HCT116 (cell line): ENCODE measurements around the gene NDUFB8.

ENCODE experiments used
- EGR1 ChIP-seq: IDR thresholded peaks from 2 replicates; pipeline ENCODE4 v1.6.1; 2012; ENCODE audit warnings: low read depth
- EZH2 ChIP-seq: fragments of 200-600 bp; sonication (generic); IDR thresholded peaks from 2 replicates; pipeline ENCODE4 v1.6.1; 2017; ENCODE audit warnings: antibody characterized with exemption, mixed run types
- EZH2phosphoT487 ChIP-seq: fragments of 200-600 bp; IDR thresholded peaks from 2 replicates; pipeline ENCODE4 v1.6.1; 2018; ENCODE audit warnings: antibody characterized with exemption, borderline replicate concordance
- POLR2A ChIP-seq: IDR thresholded peaks from 2 replicates; pipeline ENCODE4 v1.7.0; 2011; ENCODE audit warnings: borderline replicate concordance; ENCODE audit not compliant: insufficient read depth, insufficient read length; ENCODE audit errors: extremely low read depth
- POLR2AphosphoS5 ChIP-seq: IDR thresholded peaks from 2 replicates; pipeline ENCODE4 v1.6.1; 2011; ENCODE audit warnings: mild to moderate bottlenecking, low read depth, low read length, moderate library complexity
- RAD21 ChIP-seq: IDR thresholded peaks from 2 replicates; pipeline ENCODE4 v1.6.1; 2012; ENCODE audit warnings: low read depth, mild to moderate bottlenecking
- SP1 ChIP-seq: IDR thresholded peaks from 2 replicates; pipeline ENCODE4 v1.6.1; 2012; ENCODE audit warnings: low read depth
- SRF ChIP-seq: IDR thresholded peaks from 2 replicates; pipeline ENCODE4 v1.6.1; 2012; ENCODE audit warnings: low read depth
- ZFX ChIP-seq: fragments of 450-650 bp; IDR thresholded peaks from 2 replicates; pipeline ENCODE4 v1.6.1; 2017
- ZNF274 ChIP-seq: fragments of 200-500 bp; sonication (Bioruptor generic); IDR thresholded peaks from 2 replicates; pipeline ENCODE4 v1.6.1; 2014; ENCODE audit warnings: mild to moderate bottlenecking, low read depth, low read length, inconsistent platforms
- TF ChIP-seq, protein P1 (sequence below), 3 experiments: fragments of 200-600 bp in 1 of 3; sonication (generic) in 1 of 3; IDR thresholded peaks in 2 of 3; conservative IDR thresholded peaks in 1 of 3; 2 replicates each; pipeline ENCODE4 v1.5.1; 2012 to 2017; ENCODE audit warnings: low read depth in 2 of 3, low read length in 2 of 3, antibody characterized with exemption in 1 of 3, borderline replicate concordance in 1 of 3, control low read depth in 1 of 3, mild to moderate bottlenecking in 1 of 3, mixed read lengths in 1 of 3, mixed run types in 1 of 3, moderate library complexity in 1 of 3; ENCODE audit not compliant: insufficient read depth in 1 of 3
- TF ChIP-seq, protein P2 (sequence below): IDR thresholded peaks from 2 replicates; pipeline ENCODE4 v1.6.1; 2012; ENCODE audit warnings: low read depth

DNA sequence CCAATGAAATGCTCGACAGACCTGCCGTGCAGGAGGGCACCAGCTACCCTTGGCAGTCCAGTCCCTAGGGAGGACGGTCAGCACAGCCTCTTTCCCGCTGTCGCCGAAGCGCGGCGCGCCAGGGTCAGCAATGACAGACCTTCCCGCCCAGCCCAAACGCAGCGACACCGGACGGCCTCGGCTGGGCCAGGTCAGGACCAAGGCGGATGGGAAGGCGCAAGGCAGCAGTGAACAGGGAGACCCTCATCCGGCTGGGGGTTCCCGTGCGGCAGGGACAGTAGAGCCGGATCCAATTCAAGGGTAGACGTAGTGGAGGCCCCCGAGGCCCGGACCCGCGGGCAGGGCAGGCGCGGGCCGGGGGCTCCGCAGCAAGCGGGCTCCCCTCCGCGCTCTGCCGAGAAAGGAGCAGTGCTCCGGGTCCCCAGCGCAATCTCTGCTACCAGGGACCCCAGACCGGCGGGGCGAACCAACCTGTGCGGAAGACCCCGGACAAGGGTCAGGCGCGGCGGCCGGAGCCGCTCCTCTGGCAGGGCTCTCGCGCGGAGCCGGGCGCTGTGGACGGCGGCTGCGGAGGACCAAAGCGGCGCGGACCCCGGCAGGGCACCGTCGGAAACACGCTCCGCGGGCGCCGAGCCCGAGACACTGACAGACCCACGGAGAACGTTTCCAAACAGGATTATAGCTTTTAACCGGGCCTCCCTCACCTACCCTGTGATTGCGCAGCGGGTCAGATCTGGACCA, 10.2 kb downstream of the NDUFB8 start, which contains the start of gene SEC31B:
- TF ChIP-seq, protein P1, sequence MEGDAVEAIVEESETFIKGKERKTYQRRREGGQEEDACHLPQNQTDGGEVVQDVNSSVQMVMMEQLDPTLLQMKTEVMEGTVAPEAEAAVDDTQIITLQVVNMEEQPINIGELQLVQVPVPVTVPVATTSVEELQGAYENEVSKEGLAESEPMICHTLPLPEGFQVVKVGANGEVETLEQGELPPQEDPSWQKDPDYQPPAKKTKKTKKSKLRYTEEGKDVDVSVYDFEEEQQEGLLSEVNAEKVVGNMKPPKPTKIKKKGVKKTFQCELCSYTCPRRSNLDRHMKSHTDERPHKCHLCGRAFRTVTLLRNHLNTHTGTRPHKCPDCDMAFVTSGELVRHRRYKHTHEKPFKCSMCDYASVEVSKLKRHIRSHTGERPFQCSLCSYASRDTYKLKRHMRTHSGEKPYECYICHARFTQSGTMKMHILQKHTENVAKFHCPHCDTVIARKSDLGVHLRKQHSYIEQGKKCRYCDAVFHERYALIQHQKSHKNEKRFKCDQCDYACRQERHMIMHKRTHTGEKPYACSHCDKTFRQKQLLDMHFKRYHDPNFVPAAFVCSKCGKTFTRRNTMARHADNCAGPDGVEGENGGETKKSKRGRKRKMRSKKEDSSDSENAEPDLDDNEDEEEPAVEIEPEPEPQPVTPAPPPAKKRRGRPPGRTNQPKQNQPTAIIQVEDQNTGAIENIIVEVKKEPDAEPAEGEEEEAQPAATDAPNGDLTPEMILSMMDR (IDR thresholded peaks at IDR 0.05 in 2 of 3, conservative IDR thresholded peaks at IDR 0.05 in 1 of 3; ENCODE audit: borderline replicate concordance in 1 of 3, insufficient read depth in 1 of 3, low read depth in 2 of 3, low read length in 2 of 3), result no peak
- TF ChIP-seq POLR2A (no peak), POLR2AphosphoS5 (no peak), EGR1 (no peak), RAD21 (no peak), SRF (no peak), EZH2 (no peak), ZNF274 (no peak), SP1 (no peak), EZH2phosphoT487 (no peak), ZFX (no peak)
- TF ChIP-seq, protein P2, sequence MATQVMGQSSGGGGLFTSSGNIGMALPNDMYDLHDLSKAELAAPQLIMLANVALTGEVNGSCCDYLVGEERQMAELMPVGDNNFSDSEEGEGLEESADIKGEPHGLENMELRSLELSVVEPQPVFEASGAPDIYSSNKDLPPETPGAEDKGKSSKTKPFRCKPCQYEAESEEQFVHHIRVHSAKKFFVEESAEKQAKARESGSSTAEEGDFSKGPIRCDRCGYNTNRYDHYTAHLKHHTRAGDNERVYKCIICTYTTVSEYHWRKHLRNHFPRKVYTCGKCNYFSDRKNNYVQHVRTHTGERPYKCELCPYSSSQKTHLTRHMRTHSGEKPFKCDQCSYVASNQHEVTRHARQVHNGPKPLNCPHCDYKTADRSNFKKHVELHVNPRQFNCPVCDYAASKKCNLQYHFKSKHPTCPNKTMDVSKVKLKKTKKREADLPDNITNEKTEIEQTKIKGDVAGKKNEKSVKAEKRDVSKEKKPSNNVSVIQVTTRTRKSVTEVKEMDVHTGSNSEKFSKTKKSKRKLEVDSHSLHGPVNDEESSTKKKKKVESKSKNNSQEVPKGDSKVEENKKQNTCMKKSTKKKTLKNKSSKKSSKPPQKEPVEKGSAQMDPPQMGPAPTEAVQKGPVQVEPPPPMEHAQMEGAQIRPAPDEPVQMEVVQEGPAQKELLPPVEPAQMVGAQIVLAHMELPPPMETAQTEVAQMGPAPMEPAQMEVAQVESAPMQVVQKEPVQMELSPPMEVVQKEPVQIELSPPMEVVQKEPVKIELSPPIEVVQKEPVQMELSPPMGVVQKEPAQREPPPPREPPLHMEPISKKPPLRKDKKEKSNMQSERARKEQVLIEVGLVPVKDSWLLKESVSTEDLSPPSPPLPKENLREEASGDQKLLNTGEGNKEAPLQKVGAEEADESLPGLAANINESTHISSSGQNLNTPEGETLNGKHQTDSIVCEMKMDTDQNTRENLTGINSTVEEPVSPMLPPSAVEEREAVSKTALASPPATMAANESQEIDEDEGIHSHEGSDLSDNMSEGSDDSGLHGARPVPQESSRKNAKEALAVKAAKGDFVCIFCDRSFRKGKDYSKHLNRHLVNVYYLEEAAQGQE, result no peak
